NOMO-1 treated with dmso at 0.1 percent for 144 hours (cell line): ENCODE data around the gene IMP4.

ENCODE experiments used
- DNase-seq: peaks from one replicate; lab custom pipeline; 2025; ENCODE audit not compliant: unreplicated experiment; lab: John Stamatoyannopoulos, UW

The IMP4 gene

GRCh38 chr2:130355578-130356431 is 13.1 kb downstream of the IMP4 start, which contains the start of gene PTPN18:
Gene PTPN18 (plus strand): TSS chr2:130356056. CDS start chr2:130356108, 52 bp downstream.
- peak; percentile 60 for DNase-seq

DNA sequence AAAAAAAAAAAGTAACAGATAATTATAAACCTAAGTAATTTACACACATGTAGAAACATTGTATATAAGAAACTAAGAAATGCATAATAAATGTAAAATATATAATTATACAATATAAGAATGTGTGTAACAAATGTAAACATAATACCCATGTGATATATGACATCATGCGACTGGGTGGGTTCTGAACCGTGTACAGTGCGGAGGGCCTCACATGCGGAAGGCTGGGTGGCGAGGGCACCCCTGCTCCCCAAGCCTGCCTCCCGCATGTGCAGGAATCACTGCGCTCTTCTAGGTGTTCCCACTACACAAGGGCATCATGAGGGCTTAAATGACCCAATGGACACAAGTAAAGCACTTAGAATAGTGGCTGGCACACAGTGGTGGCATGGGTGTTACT is 15.2 kb downstream of the IMP4 start:
- no peak for DNase-seq

DNA sequence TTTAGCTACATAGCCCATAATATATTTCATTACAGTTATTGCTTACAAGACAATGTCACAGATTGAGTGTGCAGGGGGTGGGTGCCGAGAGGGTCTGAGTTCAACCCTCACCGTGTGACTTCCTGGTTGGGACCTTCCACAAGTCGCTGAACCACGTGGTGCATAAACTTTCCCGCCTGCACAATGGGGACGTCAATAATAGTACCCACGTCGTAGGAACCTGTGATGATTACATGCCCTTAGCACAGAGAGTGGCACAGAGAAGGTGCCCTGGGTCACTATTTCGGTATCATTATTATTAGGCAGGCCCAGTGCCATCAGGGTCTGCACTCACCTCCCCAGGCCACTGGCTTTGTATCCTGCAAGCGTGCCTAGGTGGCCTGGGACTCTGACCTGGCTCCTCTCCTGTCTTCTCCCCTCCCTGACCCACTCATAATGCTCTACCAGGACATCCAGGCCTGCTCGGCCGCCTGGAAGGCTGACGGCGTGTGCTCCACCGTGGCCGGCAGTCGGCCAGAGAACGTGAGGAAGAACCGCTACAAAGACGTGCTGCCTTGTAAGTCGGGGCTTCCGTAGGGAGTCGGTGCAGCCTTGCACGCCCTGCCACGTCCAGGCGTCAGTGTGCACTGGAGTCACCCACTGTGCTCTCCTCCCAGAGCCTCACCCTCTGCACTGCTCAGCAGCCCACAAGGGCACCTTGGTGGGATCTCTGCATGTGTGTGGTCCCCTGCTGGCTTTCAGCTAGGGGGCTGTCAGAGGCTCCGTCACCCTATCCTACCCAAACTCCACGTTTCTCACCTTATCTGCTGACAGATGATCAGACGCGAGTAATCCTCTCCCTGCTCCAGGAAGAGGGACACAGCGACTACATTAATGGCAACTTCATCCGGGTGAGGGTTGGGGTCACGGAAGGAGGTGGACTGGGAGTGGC is 16.0 kb downstream of the IMP4 start:
- no peak for DNase-seq

DNA sequence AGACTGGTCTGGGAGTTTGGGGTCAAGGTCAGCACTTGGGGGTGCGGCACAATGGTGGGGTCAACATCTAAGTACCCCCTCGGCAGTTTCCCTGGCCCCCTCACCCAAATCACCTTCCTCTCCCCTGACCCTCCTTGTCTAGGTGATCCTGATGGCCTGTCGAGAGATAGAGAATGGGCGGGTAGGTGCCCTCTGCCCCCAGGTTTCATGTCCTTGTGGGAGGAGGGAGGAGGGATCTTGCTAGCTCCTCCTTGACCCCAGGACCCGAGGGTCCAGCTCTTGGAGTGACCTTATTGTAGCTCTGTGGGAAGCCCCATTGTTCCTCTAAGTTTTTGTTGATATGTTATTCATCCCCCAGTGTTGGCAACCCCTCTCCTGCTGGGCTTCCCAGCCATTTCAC is 16.8 kb downstream of the IMP4 start:
- no peak for DNase-seq

GRCh38 chr2:130363479-130363878 is 20.8 kb downstream of the IMP4 start:
- DNase-seq = no peak

DNA sequence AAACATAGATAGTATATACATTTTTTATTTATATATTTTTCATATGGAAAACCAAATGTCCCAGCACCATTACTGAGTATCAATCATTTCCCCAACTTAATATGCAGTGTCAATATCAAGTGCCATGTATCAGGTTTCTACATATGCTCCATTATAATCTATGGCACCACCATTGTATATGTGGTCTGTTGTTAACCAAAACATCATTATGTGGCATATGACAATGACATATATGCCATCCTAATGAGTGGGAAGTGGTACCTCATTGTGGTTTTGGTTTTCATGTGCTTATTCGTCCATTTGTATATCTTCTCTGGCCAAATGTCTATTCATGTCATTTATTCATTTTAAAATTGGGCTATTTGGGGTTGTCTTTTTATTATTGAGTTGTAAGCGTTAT is 22.4 kb downstream of the IMP4 start:
- no peak for DNase-seq

DNA sequence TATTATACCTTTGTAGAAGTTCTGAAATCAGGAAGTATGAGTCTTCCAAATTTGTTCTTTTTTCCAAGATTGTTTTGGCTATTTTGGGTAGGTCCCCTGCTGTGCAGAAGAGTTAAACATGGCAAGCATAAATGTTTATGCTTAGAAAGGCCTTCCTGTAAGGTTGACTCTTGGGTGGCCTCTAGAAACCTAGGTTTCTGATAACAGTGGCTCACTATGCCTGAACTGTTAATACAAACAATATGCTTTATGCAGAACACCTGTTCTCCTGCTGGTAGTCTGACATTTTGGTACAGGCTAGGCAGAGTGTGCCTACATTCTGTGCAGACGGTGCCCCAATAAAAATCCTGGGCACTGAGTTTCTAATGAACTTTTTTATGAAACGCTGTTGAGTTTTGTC is 23.3 kb downstream of the IMP4 start:
- no peak for DNase-seq

DNA sequence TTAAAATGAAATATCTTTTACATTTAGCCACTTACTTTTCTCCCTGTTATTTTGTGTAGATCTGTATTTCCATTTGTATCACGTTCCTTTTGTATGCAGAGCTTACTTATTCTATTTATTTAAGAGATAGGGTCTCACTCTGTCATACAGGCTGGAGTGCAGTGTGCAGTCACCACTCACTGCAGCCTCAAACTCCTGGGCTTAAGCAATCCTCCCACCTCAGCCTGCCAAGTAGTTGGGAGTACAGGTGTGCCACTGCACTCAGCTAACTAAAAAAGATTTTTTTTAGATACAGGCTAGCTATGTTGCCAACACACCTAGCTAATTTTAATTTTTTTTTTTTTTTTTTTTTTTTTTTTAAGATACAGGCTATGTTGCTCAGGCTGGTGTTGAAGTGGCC is 24.0 kb downstream of the IMP4 start:
- DNase-seq = no peak

DNA sequence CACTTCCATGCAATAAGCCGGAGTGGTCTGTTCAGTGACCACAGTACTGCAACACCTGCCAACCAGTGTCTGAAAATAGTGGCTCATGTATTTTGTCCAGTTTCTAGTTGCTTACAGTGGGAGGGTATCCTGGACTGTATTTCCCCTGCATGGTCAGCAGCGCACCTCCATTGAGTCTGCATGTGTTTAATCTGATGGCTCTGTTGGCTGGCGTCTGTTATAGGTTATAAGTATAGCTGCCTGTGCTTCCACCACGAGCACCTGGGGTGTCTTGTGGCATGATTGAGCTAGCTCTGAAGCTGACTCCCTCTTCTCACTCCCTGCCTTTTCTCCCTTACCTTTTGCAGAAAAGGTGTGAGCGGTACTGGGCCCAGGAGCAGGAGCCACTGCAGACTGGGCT is 26.1 kb downstream of the IMP4 start:
- no peak for DNase-seq

- no peak for DNase-seq
These were observed 26.7 kb downstream of the IMP4 start for GRCh38 chr2:130369311-130369964.

DNA sequence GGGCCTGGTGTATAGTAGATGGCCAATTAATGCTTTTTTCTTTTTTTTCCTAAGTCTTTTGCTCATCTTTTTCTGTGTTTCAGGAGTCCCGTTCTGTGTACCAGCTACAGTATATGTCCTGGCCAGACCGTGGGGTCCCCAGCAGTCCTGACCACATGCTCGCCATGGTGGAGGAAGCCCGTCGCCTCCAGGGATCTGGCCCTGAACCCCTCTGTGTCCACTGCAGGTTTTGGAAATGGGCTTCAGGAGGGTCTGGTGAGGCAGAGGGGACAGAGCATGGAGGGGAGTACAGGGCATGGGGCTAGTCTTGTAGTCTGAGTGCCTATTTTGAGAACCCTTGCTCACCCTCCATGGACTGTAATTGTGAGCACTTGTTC is 27.3 kb downstream of the IMP4 start:
- no peak for DNase-seq

GRCh38 chr2:130370490-130370889 is 27.8 kb downstream of the IMP4 start:
- DNase-seq = no peak

- peak; percentile 75 for DNase-seq
These were observed 29.0 kb downstream of the IMP4 start for GRCh38 chr2:130371723-130372054.

DNA sequence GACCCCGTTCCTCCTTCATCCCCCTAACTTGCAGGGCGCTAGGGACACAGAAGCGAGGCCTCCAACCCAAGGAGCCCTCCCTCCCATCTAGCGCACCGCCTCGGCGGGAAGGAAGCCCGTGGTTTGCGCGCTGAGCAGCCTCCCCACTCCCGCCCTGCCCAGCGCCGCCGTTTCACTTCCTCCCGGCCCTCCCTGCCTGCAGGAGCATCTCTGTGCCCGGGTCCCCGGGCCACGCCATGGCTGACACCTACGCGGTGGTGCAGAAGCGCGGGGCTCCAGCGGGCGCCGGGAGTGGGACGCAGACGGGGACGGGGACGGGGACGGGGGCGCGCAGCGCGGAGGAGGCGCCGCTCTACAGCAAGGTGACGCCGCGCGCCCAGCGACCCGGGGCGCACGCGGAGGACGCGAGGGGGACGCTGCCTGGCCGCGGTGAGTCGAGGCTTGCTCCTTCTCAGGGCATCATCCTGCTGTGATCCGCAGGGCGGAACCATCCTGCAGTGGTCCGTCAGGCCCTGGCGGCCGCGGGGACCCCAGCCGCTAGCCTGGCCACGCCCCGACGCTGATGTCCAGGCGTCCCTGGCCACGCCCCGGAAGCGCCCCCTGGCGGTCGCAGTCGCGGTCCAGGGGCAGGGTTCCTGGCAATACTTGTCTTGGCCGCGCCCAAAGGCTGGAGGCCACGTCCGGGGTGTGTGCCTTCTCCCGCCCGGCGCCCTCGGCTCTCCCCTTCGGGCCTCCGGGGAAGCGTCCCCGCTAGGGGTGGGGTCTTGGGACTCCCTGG is 29.5 kb downstream of the IMP4 start:
- peak; percentile 80 for DNase-seq

DNA sequence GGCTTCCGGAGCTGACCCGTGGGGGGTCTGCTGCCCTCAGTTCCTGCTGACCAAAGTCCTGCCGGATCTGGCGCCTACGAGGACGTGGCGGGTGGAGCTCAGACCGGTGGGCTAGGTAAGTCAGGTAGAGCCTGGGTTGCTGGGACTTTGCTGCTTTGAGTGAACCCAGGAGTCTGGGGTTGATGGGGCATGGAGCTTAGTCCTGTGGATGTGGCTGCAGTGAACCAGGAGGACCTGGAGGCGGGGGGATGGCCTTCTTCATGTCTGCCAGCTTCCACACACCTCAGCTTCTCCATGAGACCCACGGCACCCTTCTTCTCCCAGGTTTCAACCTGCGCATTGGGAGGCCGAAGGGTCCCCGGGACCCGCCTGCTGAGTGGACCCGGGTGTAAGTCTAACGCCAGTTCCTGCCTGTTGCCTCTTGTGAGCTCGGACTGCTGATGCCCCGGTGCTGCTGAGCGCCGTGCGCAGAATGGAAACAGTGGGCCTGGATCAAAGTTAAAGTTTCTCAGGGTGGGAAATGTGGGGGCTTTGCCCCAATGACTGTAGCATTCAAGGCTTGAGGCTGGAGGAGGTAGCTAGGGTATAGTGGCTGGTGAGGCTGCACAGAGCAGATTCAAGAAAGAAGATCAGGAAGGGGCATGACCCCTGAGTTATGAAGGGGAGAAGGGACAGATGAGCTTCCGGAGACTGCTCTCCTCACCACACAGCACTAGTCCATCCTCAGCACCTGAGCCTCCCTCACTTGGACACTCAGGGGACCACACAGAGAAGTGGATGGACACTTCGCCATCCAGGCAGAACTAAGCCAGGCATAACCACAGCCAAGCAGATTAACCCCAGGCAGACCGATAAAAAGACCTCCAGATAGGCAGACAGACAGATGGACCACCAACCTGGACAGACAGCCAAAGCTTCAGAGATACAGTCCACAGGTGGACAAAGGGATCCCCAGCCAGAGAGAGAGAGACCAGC is 30.4 kb downstream of the IMP4 start:
- no peak for DNase-seq

GRCh38 chr2:130373808-130374365 is 31.2 kb downstream of the IMP4 start:
- DNase-seq = no peak

GRCh38 chr2:130374587-130375290 is 32.0 kb downstream of the IMP4 start:
- DNase-seq = no peak
